Thyroid gland (tissue), 4 donors: ENCODE results near the gene TRIM33. TPM values are rescaled to one million over a fixed set of nuclear protein-coding genes. Genes with fewer than 3 reads are reported as not detected.

Experiments
- DNase-seq, 2 donors: peaks; one replicate each; pipeline ENCODE4 v3.0.0-alpha.2; 2019
- H3K27ac ChIP-seq, 3 donors: fragments of 200-600 bp; sonication (generic); 1 replicate in 2 of 3; 2 replicates in 1 of 3; pipeline ENCODE4 v1.5.1; 2016 to 2019; ENCODE audit warnings: mild to moderate bottlenecking in 1 of 3, moderate library complexity in 1 of 3
- H3K27me3 ChIP-seq: fragments of 200-600 bp; sonication (generic); one replicate; pipeline ENCODE4 v1.5.1; 2019
- H3K36me3 ChIP-seq, 2 donors: fragments of 200-600 bp; sonication (generic); one replicate each; pipeline ENCODE4 v1.5.1; 2016 to 2019
- H3K4me1 ChIP-seq, 2 donors: fragments of 200-600 bp; sonication (generic); one replicate each; pipeline ENCODE4 v1.5.1; 2017 to 2019
- H3K4me3 ChIP-seq, 3 donors: fragments of 200-600 bp; sonication (generic); replicated peaks in 1 of 3; 1 replicate in 2 of 3; 2 replicates in 1 of 3; pipeline ENCODE4 v1.5.1; 2016; ENCODE audit warnings: mild to moderate bottlenecking in 1 of 3
- H3K9me3 ChIP-seq: fragments of 200-600 bp; sonication (generic); one replicate; pipeline ENCODE4 v1.5.1; 2017
- CTCF ChIP-seq, 6 experiments: fragments of 200-600 bp in 3 of 6; fragments of 450-650 bp in 3 of 6; sonication (generic) in 3 of 6; IDR thresholded peaks; one replicate each; pipeline ENCODE4 v1.5.1; 2016 to 2019; ENCODE audit warnings: antibody characterized with exemption in 6 of 6, mild to moderate bottlenecking in 2 of 6, inconsistent platforms in 1 of 6, moderate library complexity in 1 of 6
- POLR2A ChIP-seq, 2 donors: fragments of 450-650 bp; IDR thresholded peaks; one replicate each; pipeline ENCODE4 v1.6.1; 2017; ENCODE audit warnings: antibody characterized with exemption in 2 of 2, mild to moderate bottlenecking in 2 of 2, moderate library complexity in 1 of 2
- WGBS, 2 donors: methylation state at CpG; one replicate each; pipeline ENCODE4 v1.1.5; 2017; 5-methylcytosine and 5-hydroxymethylcytosine counted together
- intact Hi-C: fragments of 100-400 bp; cut with DNase I; formaldehyde crosslinking; loops from one replicate; pipeline ENCODE4 v1.15.1; 2023
- total RNA-seq, 4 donors: library from RNA; depleted of rRNA; stranded (reverse); fragments of >200 nt; gene quantifications; one replicate each; pipeline ENCODE4 v1.2.3, GENCODE V29; 2016

TRIM33 gene
- total RNA-seq, 4 donors from 2014 or later = 53.9 to 112 (median 58.0) TPM

GRCh38 chr1:114466334-114467014, 44.5 kb downstream of the TRIM33 start:
- WGBS, 2 donors = 95 to 96% methylated on average over 14 of the region's 14 CpGs
- DNase-seq = no peak
- H3K27me3 ChIP-seq = no peaks in the 10 kb centered on the region

GRCh38 chr1:114462963-114463362, 48.0 kb downstream of the TRIM33 start:
- H3K4me1 ChIP-seq = peaks cover under 1 to 8% of the 10 kb centered on the region in 2 donors
- no peaks in the 10 kb centered on the region for H3K9me3 ChIP-seq
- no peak for DNase-seq
- H3K27me3 ChIP-seq = no peaks in the 10 kb centered on the region
- H3K36me3 ChIP-seq = no peaks in the 10 kb centered on the region
- intact Hi-C loops = no loop called here
- 98 to 100% methylated on average over 1 of the region's 1 CpG for WGBS, 2 donors
- H3K27ac ChIP-seq = no peak overlapping the region
- TF ChIP-seq POLR2A (IDR thresholded peaks at IDR 0.05) = no peak
- TF ChIP-seq CTCF (IDR thresholded peaks at IDR 0.05) = no peak
- H3K4me3 ChIP-seq = no peak overlapping the region

More at GRCh38 chr1:114466334-114467014, 44.5 kb downstream of the TRIM33 start:
- Histone ChIP-seq H3K27ac (no peak overlapping the region), H3K4me1 (peaks cover 17 to 22% of the 10 kb centered on the region in 2 donors), H3K9me3 (no peaks in the 10 kb centered on the region), H3K4me3 (no peak overlapping the region), H3K36me3 (no peaks in the 10 kb centered on the region)
- TF ChIP-seq CTCF (IDR thresholded peaks at IDR 0.05) = no peak
- no peak for TF ChIP-seq POLR2A (IDR thresholded peaks at IDR 0.05)
- intact Hi-C loops = no loop called here

GRCh38 chr1:114462341-114462740, 48.7 kb downstream of the TRIM33 start:
- Histone ChIP-seq H3K4me3 (no peak overlapping the region), H3K36me3 (no peaks in the 10 kb centered on the region), H3K9me3 (no peaks in the 10 kb centered on the region), H3K4me1 (peaks cover 0 to 2% of the 10 kb centered on the region in 2 donors), H3K27me3 (no peaks in the 10 kb centered on the region), H3K27ac (no peak overlapping the region)
- DNase-seq = no peak
- WGBS, 2 donors = 82 to 86% methylated on average over 1 of the region's 1 CpG
- intact Hi-C loops = no loop called here
- TF ChIP-seq CTCF (IDR thresholded peaks at IDR 0.05) (no peak), POLR2A (IDR thresholded peaks at IDR 0.05) (no peak)

GRCh38 chr1:114458237-114458777, 52.7 kb downstream of the TRIM33 start:
- Histone ChIP-seq H3K9me3 (no peaks in the 10 kb centered on the region), H3K27ac (no peak overlapping the region), H3K36me3 (no peaks in the 10 kb centered on the region), H3K27me3 (no peaks in the 10 kb centered on the region), H3K4me3 (no peak overlapping the region), H3K4me1 (peaks cover 0 to 7% of the 10 kb centered on the region in 2 donors)
- TF ChIP-seq CTCF (IDR thresholded peaks at IDR 0.05) (no peak), POLR2A (IDR thresholded peaks at IDR 0.05) (no peak)
- intact Hi-C loops = no loop called here
- DNase-seq = no peak

- Histone ChIP-seq H3K4me1 (peaks cover 0 to 7% of the 10 kb centered on the region in 2 donors), H3K36me3 (no peaks in the 10 kb centered on the region), H3K4me3 (no peak overlapping the region), H3K27ac (no peak overlapping the region), H3K9me3 (no peaks in the 10 kb centered on the region), H3K27me3 (no peaks in the 10 kb centered on the region)
- DNase-seq = no peak
- intact Hi-C loops = no loop called here
- 79 to 86% methylated on average over 4 of the region's 4 CpGs for WGBS, 2 donors
- no peak for TF ChIP-seq CTCF (IDR thresholded peaks at IDR 0.05)
- TF ChIP-seq POLR2A (IDR thresholded peaks at IDR 0.05) = no peak
These were observed 53.2 kb downstream of the TRIM33 start for GRCh38 chr1:114457675-114458236.
